Measurements from ENCODE around the gene RNF145.
A peak's percentile ranks its signal among the peaks of the same experiment; 100 is the strongest.
"Not testable (repeated sequence)": the region's sequence is repeated elsewhere in the genome, so short reads cannot be mapped to it uniquely, and the experiment has no call there.

RNF145 gene

GRCh38 chr5:159166416-159166815, 42.9 kb downstream of the RNF145 start:
- no peak overlapping the region for H3K27ac ChIP-seq
- H3K4me1 ChIP-seq, result no peaks in the 10 kb centered on the region
- H3K27me3 ChIP-seq, result no peaks in the 10 kb centered on the region
- H3K9me3 ChIP-seq, result no peaks in the 10 kb centered on the region
- TF ChIP-seq Cebpa-rat (IDR thresholded peaks at IDR 0.05), result no peak
- peaks cover 19% of the 10 kb centered on the region; the same call in 1 of the 2 replicates for H4K20me1 ChIP-seq
- H3K36me3 ChIP-seq, result peaks cover 63% of the 10 kb centered on the region
- H3K4me3 ChIP-seq, result no peak overlapping the region
- no peak overlapping the region for H3K4me2 ChIP-seq
- no peak overlapping the region for H3K9ac ChIP-seq

DNA sequence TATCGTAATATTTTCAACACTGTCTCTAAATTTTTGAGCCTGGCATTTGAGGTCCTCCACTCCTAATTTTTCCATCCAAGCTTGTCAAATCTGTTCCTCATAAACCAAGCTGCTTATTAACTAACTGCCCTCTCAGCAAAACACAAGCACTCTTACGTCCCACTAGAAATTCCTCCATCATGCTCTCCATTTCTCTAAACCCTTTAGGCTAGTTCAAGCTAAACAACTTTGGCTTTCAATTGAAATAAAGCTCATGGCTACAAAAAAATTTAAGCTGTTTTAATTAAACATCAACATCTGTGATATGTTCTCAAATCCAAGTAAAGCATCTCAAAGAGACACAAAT, 45.7 kb downstream of the RNF145 start:
- Histone ChIP-seq H3K9ac (no peak overlapping the region), H3K27ac (no peak overlapping the region), H3K4me2 (no peak overlapping the region), H3K4me3 (no peak overlapping the region), H3K9me3 (no peaks in the 10 kb centered on the region), H3K27me3 (no peaks in the 10 kb centered on the region), H3K36me3 (peaks cover 80% of the 10 kb centered on the region), H4K20me1 (peaks cover 40% of the 10 kb centered on the region), H3K4me1 (no peaks in the 10 kb centered on the region)
- no peak for TF ChIP-seq Cebpa-rat (IDR thresholded peaks at IDR 0.05)

DNA sequence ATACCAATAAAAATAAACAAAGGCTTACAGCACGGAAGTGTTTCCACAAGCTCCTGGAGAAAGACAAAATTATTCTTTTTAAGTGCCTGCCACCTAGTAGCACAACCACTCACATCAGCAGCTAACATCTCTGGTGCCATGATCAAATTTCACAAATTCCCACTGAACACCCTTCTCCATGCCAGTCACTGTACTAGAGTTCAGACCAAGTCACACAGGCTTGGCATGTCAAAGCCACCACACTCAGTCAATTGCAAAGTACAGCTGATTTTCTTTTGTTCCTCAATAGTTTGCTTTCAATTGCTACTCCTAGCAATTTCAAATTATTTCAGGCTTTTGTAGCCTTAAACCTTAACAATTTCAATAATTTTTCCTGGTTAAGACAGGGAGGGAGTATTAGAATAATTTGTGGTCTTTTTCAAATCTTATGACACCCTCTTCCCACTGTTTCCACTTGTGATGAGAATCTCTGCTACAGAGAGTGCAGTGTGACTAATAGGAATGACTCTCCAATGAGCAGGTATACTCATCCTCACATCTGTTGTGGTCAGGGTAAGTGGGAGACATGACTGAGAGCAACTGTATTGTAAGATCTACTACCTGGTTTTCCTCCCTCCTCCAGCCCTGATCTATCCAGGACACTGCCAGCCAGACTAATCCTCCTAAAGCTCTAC, 46.2 kb downstream of the RNF145 start:
- H3K9me3 ChIP-seq, result no peaks in the 10 kb centered on the region
- H3K9ac ChIP-seq, result no peak overlapping the region
- no peak overlapping the region for H3K4me3 ChIP-seq
- H3K27ac ChIP-seq, result no peak overlapping the region
- no peak for TF ChIP-seq Cebpa-rat (IDR thresholded peaks at IDR 0.05)
- H3K27me3 ChIP-seq, result no peaks in the 10 kb centered on the region
- H3K36me3 ChIP-seq, result peaks cover 85% of the 10 kb centered on the region
- H3K4me2 ChIP-seq, result no peak overlapping the region
- H4K20me1 ChIP-seq, result peaks cover 45% of the 10 kb centered on the region
- H3K4me1 ChIP-seq, result no peaks in the 10 kb centered on the region

DNA sequence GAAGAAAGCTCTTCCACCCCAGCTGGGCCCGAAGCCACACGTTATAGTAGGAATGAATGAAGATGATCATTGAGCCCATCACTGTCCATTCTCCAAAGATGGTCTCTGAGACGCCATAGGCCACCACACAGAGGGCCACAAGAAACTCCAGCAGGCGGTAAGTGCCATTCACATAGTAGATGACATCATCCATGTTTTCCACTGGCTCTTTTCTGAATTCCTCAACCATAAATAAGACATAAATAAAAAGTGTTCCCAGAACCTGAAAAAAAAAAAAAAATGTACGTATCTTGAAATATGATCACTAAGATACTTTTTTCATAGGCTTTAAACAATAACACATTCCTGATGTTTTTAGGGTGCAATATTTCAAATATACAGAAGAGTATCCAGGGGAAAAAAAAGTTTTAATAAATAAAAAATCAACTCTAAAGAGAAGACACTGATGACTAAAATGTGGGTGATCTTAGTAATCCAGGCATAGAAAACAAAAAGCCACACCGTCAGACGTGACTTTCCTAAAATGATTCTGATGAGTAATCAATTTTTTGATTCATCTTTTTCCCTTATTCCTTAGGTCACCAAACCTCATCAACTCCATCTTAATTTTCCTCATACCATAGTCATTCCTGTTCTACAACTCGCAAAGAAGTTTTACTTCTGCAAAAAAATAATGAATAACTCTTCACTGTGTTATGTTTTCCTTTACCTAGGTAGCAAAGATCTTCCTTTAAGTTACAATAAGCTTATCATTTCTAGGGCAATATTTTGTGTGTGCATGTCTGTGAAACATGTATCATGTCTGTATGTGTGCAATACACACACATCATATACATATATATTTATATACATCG, 47.8 kb downstream of the RNF145 start:
- no peak overlapping the region for H3K4me3 ChIP-seq
- H3K9ac ChIP-seq, result no peak overlapping the region
- peaks cover 84% of the 10 kb centered on the region for H3K36me3 ChIP-seq
- no peaks in the 10 kb centered on the region for H3K9me3 ChIP-seq
- H3K27me3 ChIP-seq, result no peaks in the 10 kb centered on the region
- no peak overlapping the region for H3K4me2 ChIP-seq
- peaks cover 61% of the 10 kb centered on the region for H4K20me1 ChIP-seq
- H3K4me1 ChIP-seq, result peaks cover 7% of the 10 kb centered on the region; the same call in 1 of the 2 replicates
- H3K27ac ChIP-seq, result no peak overlapping the region
- TF ChIP-seq Cebpa-rat (IDR thresholded peaks at IDR 0.05), result no peak

DNA sequence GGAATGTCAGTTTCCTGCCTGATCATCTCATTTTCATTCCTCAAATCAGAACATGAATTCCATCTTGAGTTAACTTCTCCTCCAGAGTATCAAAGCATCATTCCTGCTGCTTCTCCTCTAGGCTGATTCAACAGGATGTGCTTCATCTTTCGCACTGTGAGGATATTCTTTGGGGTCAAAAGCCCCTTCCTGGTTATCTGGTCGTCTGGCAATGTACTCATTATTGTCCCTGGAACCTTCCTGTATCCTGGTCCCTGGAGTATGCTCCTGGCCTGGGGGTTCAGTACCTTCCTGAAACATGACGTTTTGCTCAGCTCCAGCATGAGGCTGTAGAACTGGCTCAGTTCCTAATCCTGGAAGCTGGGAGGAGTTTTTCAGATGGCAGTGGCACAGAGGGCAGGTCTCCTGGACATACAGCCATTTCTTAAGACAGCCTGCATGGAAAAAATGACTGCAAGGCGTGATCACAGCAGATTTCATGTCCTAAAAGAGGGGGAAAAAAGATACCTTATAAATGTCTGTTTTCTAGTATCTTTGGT, 50.7 kb downstream of the RNF145 start:
- not testable (repeated sequence) for H3K9ac ChIP-seq, H3K9me3 ChIP-seq, H3K27ac ChIP-seq, H3K4me2 ChIP-seq, H3K27me3 ChIP-seq, H3K4me3 ChIP-seq
- peaks cover 93% of the 10 kb centered on the region for H3K36me3 ChIP-seq
- peaks cover 68% of the 10 kb centered on the region for H4K20me1 ChIP-seq
- H3K4me1 ChIP-seq, result peaks cover 12% of the 10 kb centered on the region; the same call in 1 of the 2 replicates

- H3K4me1 ChIP-seq, result peaks cover 12% of the 10 kb centered on the region; the same call in 1 of the 2 replicates
- TF ChIP-seq Cebpa-rat (IDR thresholded peaks at IDR 0.05), result no peak
- no peak overlapping the region for H3K27ac ChIP-seq
- H4K20me1 ChIP-seq, result peaks cover 59% of the 10 kb centered on the region
- H3K4me3 ChIP-seq, result no peak overlapping the region
- no peaks in the 10 kb centered on the region for H3K27me3 ChIP-seq
- peaks cover 83% of the 10 kb centered on the region for H3K36me3 ChIP-seq
- no peak overlapping the region for H3K4me2 ChIP-seq
- H3K9ac ChIP-seq, result no peak overlapping the region
- H3K9me3 ChIP-seq, result no peaks in the 10 kb centered on the region
These were observed 51.8 kb downstream of the RNF145 start for GRCh38 chr5:159157552-159157951.

- peak overlapping the region; percentile 20; the same call in 1 of the 2 replicates for H3K4me2 ChIP-seq
- H3K4me1 ChIP-seq, result peaks cover 12% of the 10 kb centered on the region; the same call in 1 of the 2 replicates
- no peak overlapping the region for H3K27ac ChIP-seq
- H3K4me3 ChIP-seq, result no peak overlapping the region
- H4K20me1 ChIP-seq, result peaks cover 59% of the 10 kb centered on the region
- H3K27me3 ChIP-seq, result no peaks in the 10 kb centered on the region
- peaks cover 75% of the 10 kb centered on the region for H3K36me3 ChIP-seq
- H3K9ac ChIP-seq, result no peak overlapping the region
- TF ChIP-seq Cebpa-rat (IDR thresholded peaks at IDR 0.05), result no peak
- no peaks in the 10 kb centered on the region for H3K9me3 ChIP-seq
These were observed 52.7 kb downstream of the RNF145 start for GRCh38 chr5:159156426-159157238.

GRCh38 chr5:159155960-159156359, 53.4 kb downstream of the RNF145 start:
- Histone ChIP-seq H4K20me1 (peaks cover 59% of the 10 kb centered on the region), H3K27ac (no peak overlapping the region), H3K4me2 (peak overlapping the region; percentile 20; the same call in 1 of the 2 replicates), H3K9me3 (no peaks in the 10 kb centered on the region), H3K4me3 (no peak overlapping the region), H3K27me3 (no peaks in the 10 kb centered on the region), H3K4me1 (peaks cover 12% of the 10 kb centered on the region; the same call in 1 of the 2 replicates), H3K9ac (no peak overlapping the region), H3K36me3 (peaks cover 68% of the 10 kb centered on the region)
- TF ChIP-seq Cebpa-rat (IDR thresholded peaks at IDR 0.05), result no peak

DNA sequence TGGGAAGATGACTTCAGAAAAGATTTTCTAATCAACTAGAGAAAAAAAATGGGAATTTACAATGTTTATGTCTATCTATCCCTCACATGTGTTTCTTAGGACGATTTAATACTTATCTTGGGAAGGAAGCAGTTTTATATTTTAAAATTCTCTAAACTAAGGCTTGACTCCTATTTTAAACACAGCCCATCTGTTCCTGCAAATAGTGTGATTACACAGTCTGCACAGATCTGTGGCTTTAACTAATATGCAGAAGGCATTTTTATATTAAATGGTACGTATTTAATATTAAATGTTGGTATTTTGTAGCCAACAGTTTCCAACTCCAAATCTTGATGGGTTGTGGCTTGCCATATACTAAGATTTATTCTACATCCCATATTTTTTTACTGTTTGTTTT, 56.5 kb downstream of the RNF145 start:
- Histone ChIP-seq H3K27ac (no peak overlapping the region), H4K20me1 (peaks cover 30% of the 10 kb centered on the region), H3K4me3 (no peak overlapping the region), H3K27me3 (no peaks in the 10 kb centered on the region), H3K36me3 (peaks cover 37% of the 10 kb centered on the region; the same call in 1 of the 2 replicates), H3K9ac (no peak overlapping the region), H3K4me2 (no peak overlapping the region), H3K9me3 (no peaks in the 10 kb centered on the region), H3K4me1 (peaks cover 12% of the 10 kb centered on the region; the same call in 1 of the 2 replicates)
- no peak for TF ChIP-seq Cebpa-rat (IDR thresholded peaks at IDR 0.05)
